Muscle layer of duodenum (tissue), 2 donors: ENCODE data around the gene GRK5.

ENCODE experiments used
- H3K27ac ChIP-seq: one replicate; pipeline ENCODE4 v1.7.0; 2013; ENCODE audit warnings: mild to moderate bottlenecking, low read length
- H3K27me3 ChIP-seq: one replicate; pipeline ENCODE4 v1.7.0; 2013; ENCODE audit warnings: low read depth, mild to moderate bottlenecking, control low read depth, low read length
- H3K36me3 ChIP-seq, 2 donors: one replicate each; pipeline ENCODE4 v1.7.0; 2013; ENCODE audit warnings: low read length in 2 of 2, control low read depth in 1 of 2, mild to moderate bottlenecking in 1 of 2; ENCODE audit not compliant: insufficient read depth in 2 of 2, control insufficient read depth in 1 of 2
- H3K4me1 ChIP-seq, 2 donors: one replicate each; pipeline ENCODE4 v1.7.0; 2013; ENCODE audit warnings: low read length in 2 of 2, mild to moderate bottlenecking in 2 of 2, control low read depth in 1 of 2, moderate library complexity in 1 of 2; ENCODE audit not compliant: insufficient read depth in 2 of 2, control insufficient read depth in 1 of 2
- H3K4me3 ChIP-seq, 2 donors: one replicate each; pipeline ENCODE4 v1.7.0; 2013; ENCODE audit warnings: low read length in 2 of 2, low read depth in 1 of 2, mild to moderate bottlenecking in 1 of 2
- H3K9me3 ChIP-seq, 2 donors: one replicate each; pipeline ENCODE4 v1.7.0; 2013; ENCODE audit warnings: low read length in 2 of 2, control low read depth in 1 of 2, mild to moderate bottlenecking in 1 of 2; ENCODE audit not compliant: control insufficient read depth in 1 of 2
- donor health status: healthy.

GRK5 gene

DNA sequence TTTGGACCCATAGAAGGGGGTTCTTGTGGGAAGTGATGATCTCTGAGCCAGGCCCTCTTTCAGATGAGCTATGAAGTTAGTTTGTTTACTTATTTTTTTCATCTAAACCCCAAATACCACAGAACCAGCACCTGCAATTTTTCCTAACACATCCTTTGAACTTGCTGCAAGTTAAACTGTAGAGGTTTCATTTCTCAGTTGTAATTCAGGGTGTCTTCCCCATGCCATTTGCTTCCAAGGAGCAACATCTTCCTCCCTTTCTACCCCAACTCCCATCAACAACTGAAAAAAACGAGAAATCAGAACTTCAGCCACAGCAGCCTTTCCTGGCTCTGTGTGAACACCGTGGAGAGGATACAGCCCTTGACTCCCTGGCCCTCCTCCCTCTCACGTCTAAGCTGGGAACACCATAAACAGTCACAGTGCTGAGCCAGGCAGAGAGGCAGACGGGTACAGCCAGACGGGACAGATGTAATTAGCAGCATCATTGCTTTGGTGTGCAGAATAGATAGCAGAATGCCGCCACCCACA, 271.5 kb downstream of the GRK5 start:
- Histone ChIP-seq H3K4me1 (peaks cover 0 to 4% of the 10 kb centered on the region in 2 donors), H3K27me3 (no peaks in the 10 kb centered on the region), H3K9me3 (no peaks in the 10 kb centered on the region), H3K36me3 (no peaks in the 10 kb centered on the region), H3K4me3 (peak overlapping the region in 1 of 2 donors; percentile 9), H3K27ac (no peak overlapping the region)

DNA sequence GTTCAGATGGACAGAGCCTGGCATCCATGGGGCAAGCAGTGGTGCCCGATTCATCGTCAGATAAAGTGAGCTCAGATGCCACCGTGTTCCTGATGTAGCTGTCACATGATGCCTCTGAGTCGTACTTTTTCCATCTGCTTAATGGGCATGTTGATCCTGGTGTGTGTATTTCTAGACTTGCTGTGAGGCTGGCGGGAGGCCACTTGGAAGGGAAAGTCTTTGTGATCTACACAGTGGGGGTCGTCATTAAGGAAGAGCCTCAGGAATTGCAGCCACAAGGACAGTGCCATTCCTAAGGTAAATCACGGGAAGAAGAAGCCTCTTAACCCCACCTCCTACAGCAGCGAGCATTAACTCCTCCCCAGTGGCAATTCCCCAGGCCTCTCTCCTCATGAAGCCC, 272.2 kb downstream of the GRK5 start:
- H3K27me3 ChIP-seq = no peaks in the 10 kb centered on the region

DNA sequence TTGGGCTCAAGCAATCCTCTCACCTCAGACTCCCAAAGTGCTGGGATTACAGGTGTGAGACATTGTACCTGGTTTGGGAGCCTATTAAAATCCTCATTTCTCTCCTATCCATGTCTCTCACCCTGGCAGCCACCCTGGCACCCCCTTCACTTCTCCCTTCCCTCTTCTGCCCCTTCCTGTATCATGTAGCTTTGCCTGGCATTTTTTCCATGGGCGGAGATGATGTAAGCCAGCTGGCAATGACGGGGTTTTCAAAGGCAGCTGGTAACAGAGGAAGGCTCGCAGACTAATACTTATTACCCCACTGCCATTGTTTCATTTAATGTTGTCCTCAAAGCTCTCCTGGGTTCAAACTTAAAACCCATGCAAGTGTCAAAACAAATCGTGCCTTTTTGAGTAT, 273.3 kb downstream of the GRK5 start:
- Histone ChIP-seq H3K4me3 (no peak overlapping the region), H3K27ac (no peak overlapping the region), H3K4me1 (peaks cover 0 to 4% of the 10 kb centered on the region in 2 donors), H3K9me3 (no peaks in the 10 kb centered on the region), H3K27me3 (no peaks in the 10 kb centered on the region), H3K36me3 (no peaks in the 10 kb centered on the region)

More for the DNA sequence above, 272.2 kb downstream of the GRK5 start:
- Histone ChIP-seq H3K27ac (no peak overlapping the region), H3K4me1 (peaks cover 0 to 4% of the 10 kb centered on the region in 2 donors), H3K9me3 (no peaks in the 10 kb centered on the region), H3K4me3 (peak overlapping the region in 1 of 2 donors; percentile 9), H3K36me3 (no peaks in the 10 kb centered on the region)

DNA sequence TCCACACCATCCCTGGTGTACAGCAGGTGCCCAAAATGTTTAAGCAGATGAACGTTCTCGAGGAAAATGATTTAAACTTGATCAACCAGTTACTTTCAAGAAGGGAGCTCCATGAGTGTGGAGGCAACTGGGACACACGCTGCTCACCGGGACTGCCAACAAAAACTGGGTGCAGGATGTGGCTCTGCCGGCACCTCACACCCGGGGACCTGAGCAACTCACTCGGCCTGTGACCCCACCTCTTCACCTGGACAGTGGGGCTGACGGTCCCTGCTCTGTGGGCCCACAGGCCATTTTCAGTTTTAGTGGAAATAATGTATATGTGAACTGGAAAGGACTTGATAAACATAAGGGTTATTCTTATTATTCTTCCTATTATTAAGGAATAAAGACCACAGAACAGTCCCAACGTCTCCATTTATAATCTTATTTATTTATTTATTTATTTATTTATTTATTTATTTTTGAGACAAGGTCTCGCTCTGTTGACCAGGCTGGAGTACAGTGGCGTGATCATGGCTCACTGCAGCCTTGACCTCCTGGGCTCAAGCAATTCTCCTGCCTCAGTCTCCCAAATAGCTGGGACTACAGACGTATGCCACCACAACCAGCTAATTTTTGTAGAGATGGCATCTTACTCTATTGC, 274.5 kb downstream of the GRK5 start:
- H3K4me3 ChIP-seq = no peak overlapping the region
- H3K36me3 ChIP-seq = no peaks in the 10 kb centered on the region
- no peak overlapping the region for H3K27ac ChIP-seq
- H3K9me3 ChIP-seq = no peaks in the 10 kb centered on the region
- peaks cover 0 to 4% of the 10 kb centered on the region in 2 donors for H3K4me1 ChIP-seq
- H3K27me3 ChIP-seq = no peaks in the 10 kb centered on the region

DNA sequence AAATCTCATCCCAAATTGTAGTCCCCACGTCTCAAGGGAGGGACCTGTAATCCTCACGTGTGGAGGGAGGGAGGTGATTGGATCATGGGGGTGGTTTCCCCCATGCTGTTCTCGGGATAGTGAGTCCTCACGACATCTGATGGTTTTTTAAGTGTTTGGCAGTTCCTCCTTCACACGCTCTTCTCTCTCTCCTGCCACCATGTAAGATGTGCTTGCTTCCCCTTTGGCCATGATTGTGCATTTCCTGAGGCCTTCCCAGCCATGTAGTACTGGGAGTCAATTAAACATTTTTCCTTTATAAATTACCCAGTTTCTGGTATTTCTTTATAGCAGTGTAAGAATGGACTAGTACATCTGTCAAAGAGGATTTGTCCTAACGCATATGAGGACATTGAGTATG, 275.6 kb downstream of the GRK5 start:
- H3K9me3 ChIP-seq = no peaks in the 10 kb centered on the region
- H3K27ac ChIP-seq = no peak overlapping the region
- H3K4me1 ChIP-seq = peaks cover 0 to 4% of the 10 kb centered on the region in 2 donors
- no peaks in the 10 kb centered on the region for H3K36me3 ChIP-seq
- no peak overlapping the region for H3K4me3 ChIP-seq
- H3K27me3 ChIP-seq = no peaks in the 10 kb centered on the region

DNA sequence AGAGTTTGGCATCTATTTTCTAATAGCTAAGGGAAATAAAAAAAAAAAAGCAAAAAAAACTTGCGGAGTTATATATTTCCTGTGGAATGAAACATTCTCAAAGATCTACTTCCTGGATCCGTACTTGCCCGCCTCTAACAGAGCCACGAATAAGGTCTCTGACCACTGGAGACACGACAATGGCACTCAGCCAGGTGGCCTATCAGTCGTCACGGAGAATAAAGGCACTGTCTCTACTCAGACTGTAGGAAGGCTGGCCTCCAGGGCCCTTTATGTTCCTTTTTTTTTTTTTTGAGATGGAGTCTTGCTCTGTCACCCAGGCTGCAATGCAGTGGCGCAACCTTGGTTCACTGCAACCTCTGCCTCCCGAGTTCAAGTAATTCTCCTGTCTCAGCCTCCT, 276.5 kb downstream of the GRK5 start:
- H3K9me3 ChIP-seq = no peaks in the 10 kb centered on the region
- peaks cover 0 to 4% of the 10 kb centered on the region in 2 donors for H3K4me1 ChIP-seq
- H3K36me3 ChIP-seq = no peaks in the 10 kb centered on the region
- H3K4me3 ChIP-seq = no peak overlapping the region
- no peak overlapping the region for H3K27ac ChIP-seq
- H3K27me3 ChIP-seq = no peaks in the 10 kb centered on the region

DNA sequence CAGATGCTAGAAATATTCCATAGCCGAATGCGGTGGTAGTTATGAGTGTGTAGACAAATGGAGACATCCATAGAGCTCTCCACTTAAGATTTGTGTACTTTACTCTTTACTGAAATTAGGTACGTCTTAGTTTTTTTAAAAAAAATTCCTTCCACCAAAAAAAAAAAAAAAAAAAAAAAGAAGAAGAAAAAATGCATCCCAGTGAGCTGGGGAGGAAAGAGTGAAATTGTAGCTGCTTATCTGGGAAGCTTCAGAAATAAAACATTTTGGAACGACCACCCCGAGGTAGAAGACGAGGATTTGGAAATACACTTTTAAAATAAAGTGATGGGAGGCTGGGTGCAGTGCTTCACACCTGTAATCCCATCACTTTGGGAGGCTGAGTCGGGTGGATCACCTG, 281.3 kb downstream of the GRK5 start:
- H3K4me3 ChIP-seq = no peak overlapping the region
- no peaks in the 10 kb centered on the region for H3K27me3 ChIP-seq
- H3K36me3 ChIP-seq = no peaks in the 10 kb centered on the region
- peaks cover 0 to 20% of the 10 kb centered on the region in 2 donors for H3K4me1 ChIP-seq
- H3K9me3 ChIP-seq = no peaks in the 10 kb centered on the region
- no peak overlapping the region for H3K27ac ChIP-seq

DNA sequence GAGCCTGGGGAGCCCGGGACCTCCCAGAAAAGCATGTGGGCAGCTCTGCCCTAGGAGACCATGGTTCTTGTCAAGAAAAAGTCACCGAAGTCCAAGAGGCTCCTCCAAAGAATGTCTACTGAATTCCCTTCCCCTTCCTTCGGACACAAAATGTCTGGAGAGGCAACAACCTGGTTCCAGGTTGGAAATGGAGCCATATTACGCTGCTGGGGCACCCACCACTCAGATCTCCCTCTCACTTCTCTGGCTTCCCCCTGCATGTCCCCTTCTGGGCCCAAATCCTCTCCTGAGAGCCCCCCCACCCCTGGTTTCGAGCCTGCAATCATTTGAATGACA, 282.6 kb downstream of the GRK5 start:
- Histone ChIP-seq H3K4me1 (peaks cover 5 to 31% of the 10 kb centered on the region in 2 donors), H3K36me3 (no peaks in the 10 kb centered on the region), H3K9me3 (no peaks in the 10 kb centered on the region), H3K27me3 (no peaks in the 10 kb centered on the region), H3K27ac (no peak overlapping the region), H3K4me3 (peak overlapping the region in 1 of 2 donors; percentile 50)

DNA sequence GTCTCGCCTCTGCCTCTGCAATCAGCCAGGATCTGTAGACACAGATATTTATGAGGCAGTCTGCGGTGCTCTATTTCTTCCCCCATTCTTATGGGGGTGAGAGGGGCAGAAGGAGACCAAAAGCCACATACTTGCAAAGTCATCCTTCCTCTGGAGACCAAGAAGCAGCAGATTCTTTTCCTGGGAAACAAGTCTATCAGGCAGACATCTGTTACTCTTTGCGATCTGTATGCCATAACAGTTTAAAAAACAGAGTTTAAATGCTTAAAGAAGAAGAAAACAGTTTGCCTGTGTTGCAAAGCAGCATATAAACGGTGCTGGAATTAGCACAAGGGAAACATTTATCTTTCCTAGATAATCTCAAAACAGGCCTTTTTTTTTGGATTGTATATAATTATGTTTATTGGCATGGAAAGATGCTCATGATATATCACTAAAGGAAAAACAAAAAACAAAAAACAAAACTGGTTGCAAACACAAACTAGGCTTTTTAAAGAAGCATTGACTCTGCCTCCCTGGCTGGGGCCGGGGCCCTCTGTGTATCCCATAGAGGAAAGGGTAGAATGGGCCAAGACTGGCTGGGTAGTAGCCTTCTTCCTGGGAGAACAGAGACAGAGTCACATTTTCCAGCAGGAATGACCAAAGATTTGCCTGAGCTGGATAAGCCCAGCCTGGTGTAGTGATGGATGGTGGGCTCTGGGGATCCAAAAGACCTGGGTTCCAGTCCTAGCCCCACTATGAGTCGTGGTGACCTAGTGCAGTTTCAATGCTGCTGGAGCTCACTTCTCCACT, 284.8 kb downstream of the GRK5 start:
- Histone ChIP-seq H3K9me3 (no peaks in the 10 kb centered on the region), H3K4me3 (no peak overlapping the region), H3K27ac (peak overlapping the region; percentile 11), H3K36me3 (no peaks in the 10 kb centered on the region), H3K27me3 (no peaks in the 10 kb centered on the region), H3K4me1 (peaks cover 5 to 38% of the 10 kb centered on the region in 2 donors)

DNA sequence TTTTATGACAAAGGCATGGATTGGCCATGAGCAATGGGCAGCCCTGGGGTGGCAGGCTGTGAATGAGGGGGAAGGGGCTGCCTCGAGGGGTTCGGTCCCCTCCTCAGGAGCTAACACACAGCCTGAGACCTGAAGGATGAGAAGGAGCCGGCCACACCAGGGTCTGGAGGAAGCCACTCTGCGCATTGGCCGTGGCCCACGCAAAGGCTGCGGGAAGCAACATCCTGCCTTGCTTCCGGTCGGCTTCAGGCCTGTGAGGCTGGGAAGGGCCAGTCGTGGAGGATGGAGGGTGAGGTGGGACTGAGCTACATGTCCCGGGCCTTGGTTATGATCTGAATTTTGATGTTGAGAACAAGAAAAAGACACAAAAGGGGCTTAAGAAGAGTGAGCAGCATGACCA, 285.8 kb downstream of the GRK5 start:
- Histone ChIP-seq H3K27ac (no peak overlapping the region), H3K9me3 (no peaks in the 10 kb centered on the region), H3K36me3 (no peaks in the 10 kb centered on the region), H3K27me3 (no peaks in the 10 kb centered on the region), H3K4me1 (peaks cover 5 to 41% of the 10 kb centered on the region in 2 donors), H3K4me3 (no peak overlapping the region)

DNA sequence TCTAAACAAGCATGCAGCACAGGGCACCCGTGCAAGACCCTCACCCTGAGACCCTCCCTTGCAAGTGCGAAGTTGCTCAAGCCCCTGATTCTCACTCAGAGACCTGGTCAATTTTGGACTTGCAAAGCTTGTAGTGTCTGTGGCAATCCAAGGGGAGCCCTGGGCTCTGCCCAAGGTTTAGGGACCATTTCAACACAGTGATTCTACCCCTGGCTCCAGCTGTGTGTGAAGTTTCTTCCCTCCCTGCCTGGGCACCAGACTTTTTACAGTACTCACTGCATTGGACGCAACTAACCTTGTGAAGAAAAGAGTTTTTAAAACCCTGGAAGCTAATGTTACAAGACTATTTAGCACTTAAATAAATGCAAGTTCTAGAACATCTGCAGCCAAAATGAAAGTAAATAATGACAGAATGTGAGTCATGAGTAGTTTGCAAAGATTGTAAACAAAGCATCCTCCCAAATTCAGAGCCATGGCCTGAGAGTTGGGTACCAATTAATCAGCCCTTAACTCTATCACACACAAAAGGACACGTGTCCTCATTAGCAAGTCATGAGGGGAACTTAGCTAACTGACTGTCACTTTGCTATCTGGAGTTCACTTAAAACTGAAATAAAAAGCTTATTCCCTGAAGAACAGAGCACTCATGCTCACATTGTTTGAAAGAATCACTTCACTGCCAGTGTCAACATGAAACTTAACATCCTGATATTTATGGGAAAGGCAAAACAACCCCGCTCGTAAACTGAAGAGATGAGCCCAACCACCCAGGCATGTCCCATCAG, 287.1 kb downstream of the GRK5 start:
- Histone ChIP-seq H3K4me1 (peaks cover 5 to 36% of the 10 kb centered on the region in 2 donors), H3K27ac (no peak overlapping the region), H3K36me3 (no peaks in the 10 kb centered on the region), H3K9me3 (no peaks in the 10 kb centered on the region), H3K27me3 (no peaks in the 10 kb centered on the region), H3K4me3 (no peak overlapping the region)
